H1 (cell line): ENCODE data around the gene SUMF1. TPM values are rescaled to one million over a fixed set of nuclear protein-coding genes. Genes with fewer than 3 reads are reported as not detected.

Experiments
- CBX5 ChIP-seq: fragments of 300-800, 300-1000 bp; sonication (generic); IDR thresholded peaks from 2 replicates; pipeline ENCODE4 v1.7.1; 2016; ENCODE audit warnings: antibody characterized with exemption, low read length, low read depth
- CBX8 ChIP-seq: fragments of 300-800, 300-1000 bp; sonication (generic); IDR thresholded peaks from 2 replicates; pipeline ENCODE4 v1.7.1; 2016; ENCODE audit warnings: low read depth, low read length, borderline replicate concordance
- CHD1 ChIP-seq: IDR thresholded peaks from 2 replicates; pipeline ENCODE4 v1.6.1; 2012; ENCODE audit warnings: low read depth, low read length, improper control_type of control experiment
- EZH2 ChIP-seq: fragments of 200-600 bp; sonication (generic); IDR thresholded peaks from 2 replicates; pipeline ENCODE4 v1.7.1; 2012; ENCODE audit warnings: low read depth, mild to moderate bottlenecking, moderate library complexity, low read length, inconsistent platforms; ENCODE audit not compliant: severe bottlenecking
- HDAC2 ChIP-seq, 2 experiments: fragments of 300-600 bp in 1 of 2; sonication (generic) in 1 of 2; IDR thresholded peaks; 2 replicates each; pipeline ENCODE4 v1.6.1; 2011 to 2012; ENCODE audit warnings: low read depth in 2 of 2, low read length in 2 of 2, mild to moderate bottlenecking in 2 of 2, moderate library complexity in 2 of 2, borderline replicate concordance in 1 of 2, inconsistent platforms in 1 of 2
- KDM4A ChIP-seq: IDR thresholded peaks from one replicate; pipeline ENCODE4 v1.7.1; 2012; ENCODE audit warnings: low read depth, mild to moderate bottlenecking, moderate library complexity, low read length, inconsistent platforms; ENCODE audit not compliant: severe bottlenecking
- SRF ChIP-seq: IDR thresholded peaks from 2 replicates; pipeline ENCODE4 v1.6.1; 2011; ENCODE audit warnings: mild to moderate bottlenecking, low read depth, low read length, moderate library complexity
- polyA plus RNA-seq, 7 experiments: library from polyadenylated mRNA; depleted of rRNA in 3 of 7; stranded (reverse) in 5 of 7; unstranded in 2 of 7; fragments of >200 nt in 5 of 7; fragments of 200-250 nt in 2 of 7; gene quantifications; 1 replicate in 5 of 7; 2 replicates in 1 of 7; 4 replicates in 1 of 7; pipeline versions ENCODE4 v1.2.1 to v1.2.3, GENCODE V29; 2011 to 2013; ENCODE audit warnings: missing spikeins in 2 of 7, mixed read lengths in 2 of 7
- total RNA-seq: library from RNA; stranded (reverse); fragmentation: NEBNext Ultra II Directional; extraction: Animal tissue kit (Norgen Biotek cat#: 25700); gene quantifications from 2 replicates; pipeline ENCODE4 v1.2.1, GENCODE V29; 2021

The SUMF1 gene
- total and polyA plus RNA-seq, 2 of the 8 experiments (the other 6 are each of a cell fraction or from before 2014, with no cell fraction given), result 12.5 to 15.0 TPM

- no peak for TF ChIP-seq HDAC2 (IDR thresholded peaks at IDR 0.05; ENCODE audit: borderline replicate concordance in 1 of 2, low read depth in 2 of 2, low read length in 2 of 2)
- TF ChIP-seq CBX8, result no peak
- no peak for TF ChIP-seq SRF
- no peak for TF ChIP-seq EZH2
- TF ChIP-seq KDM4A, result no peak
- no peak for TF ChIP-seq CBX5
- no peak for TF ChIP-seq CHD1
Observed at GRCh38 chr3:4343258-4343657, 123.8 kb downstream of the SUMF1 start (continued).
